Smooth muscle cell (in vitro differentiated cells): ENCODE results near the gene CATSPER2. TPM values are rescaled to one million over a fixed set of nuclear protein-coding genes. Genes with fewer than 3 reads are reported as not detected.
"Not testable (repeated sequence)": the region's sequence is repeated elsewhere in the genome, so short reads cannot be mapped to it uniquely, and the experiment has no call there.

Experiments
- DNase-seq: peaks from one replicate; lab custom pipeline; 2025; ENCODE audit not compliant: unreplicated experiment; lab: John Stamatoyannopoulos, UW
- H2AFZ ChIP-seq: fragments of 200-600 bp; sonication (generic); 2 replicates; pipeline ENCODE4 v1.6.0; 2016; ENCODE audit warnings: antibody characterized with exemption, low read depth, mild to moderate bottlenecking
- H3F3A ChIP-seq: fragments of 200-600 bp; sonication (generic); 2 replicates; pipeline ENCODE4 v1.6.0; 2017; ENCODE audit warnings: antibody characterized with exemption, low read depth
- H3K27ac ChIP-seq: fragments of 200-600 bp; sonication (generic); 2 replicates; pipeline ENCODE4 v1.5.1; 2016; ENCODE audit warnings: low read depth, mild to moderate bottlenecking
- H3K27me3 ChIP-seq: fragments of 200-600 bp; sonication (generic); 2 replicates; pipeline ENCODE4 v1.6.1; 2016; ENCODE audit warnings: low read depth, mild to moderate bottlenecking
- H3K36me3 ChIP-seq: fragments of 200-600 bp; sonication (generic); 2 replicates; pipeline ENCODE4 v1.5.1; 2016; ENCODE audit warnings: low read depth
- H3K4me1 ChIP-seq: fragments of 200-600 bp; sonication (generic); 2 replicates; pipeline ENCODE4 v1.5.1; 2016; ENCODE audit warnings: low read depth
- H3K4me2 ChIP-seq: fragments of 200-600 bp; sonication (generic); 2 replicates; pipeline ENCODE4 v1.6.0; 2016; ENCODE audit warnings: mild to moderate bottlenecking
- H3K4me3 ChIP-seq: fragments of 200-600 bp; sonication (generic); 2 replicates; pipeline ENCODE4 v1.5.1; 2016; ENCODE audit warnings: mild to moderate bottlenecking
- H3K79me2 ChIP-seq: fragments of 200-600 bp; sonication (generic); 2 replicates; pipeline ENCODE4 v1.6.0; 2016; ENCODE audit warnings: low read depth, mild to moderate bottlenecking
- H3K9ac ChIP-seq: fragments of 200-600 bp; sonication (generic); 2 replicates; pipeline ENCODE4 v1.6.0; 2016; ENCODE audit warnings: low read depth
- H3K9me3 ChIP-seq: fragments of 200-600 bp; sonication (generic); replicated peaks from 2 replicates; pipeline ENCODE4 v1.5.1; 2016; ENCODE audit warnings: low read depth
- H4K20me1 ChIP-seq: fragments of 200-600 bp; sonication (generic); 2 replicates; pipeline ENCODE4 v1.6.0; 2016; ENCODE audit warnings: low read depth
- CTCF ChIP-seq: fragments of 200-600 bp; sonication (generic); IDR thresholded peaks from 2 replicates; pipeline ENCODE4 v1.5.1; 2017; ENCODE audit warnings: borderline replicate concordance, mild to moderate bottlenecking, antibody characterized with exemption; ENCODE audit not compliant: insufficient read depth, poor library complexity, severe bottlenecking
- WGBS: methylation state at CpG from one replicate; pipeline ENCODE4 v1.1.7; 2016; ENCODE audit warnings: low lambda C conversion rate; 5-methylcytosine and 5-hydroxymethylcytosine counted together
- polyA plus RNA-seq: library from polyadenylated mRNA; unstranded; fragments of >200 nt; fragmentation: Nextera tagmentation; extraction: Ambion mirVana; gene quantifications from 2 replicates; pipeline ENCODE4 v1.2.1, GENCODE V29; 2016
- total RNA-seq: library from RNA; depleted of rRNA; stranded (reverse); fragments of >200 nt; gene quantifications from 2 replicates; pipeline ENCODE4 v1.2.3, GENCODE V29; 2014

The CATSPER2 gene
- total RNA-seq (1.7 and 20.7 TPM in 2 replicates), polyA plus RNA-seq (1.9 and 3.7 TPM in 2 replicates)

GRCh38 chr15:43648649-43649429 lies at the start of gene CATSPER2:
Gene CATSPER2, minus strand, starts transcription at chr15:43648844. Its CDS starts 783 bp downstream, at chr15:43648061.
- H3K9ac ChIP-seq = no peak within 1 kb of the TSS
- no peaks in the 10 kb centered on the region for H3K4me1 ChIP-seq
- H4K20me1 ChIP-seq = no peaks in the 10 kb centered on the region
- H3K27me3 ChIP-seq = no peaks in the 10 kb centered on the region
- H3K79me2 ChIP-seq = no peaks in the 10 kb centered on the region
- no peak for TF ChIP-seq CTCF
- no peak within 1 kb of the TSS for H3K27ac ChIP-seq
- H3K4me2 ChIP-seq = no peak within 1 kb of the TSS
- no peak within 1 kb of the TSS for H3K4me3 ChIP-seq
- H2AFZ ChIP-seq = no peak within 1 kb of the TSS
- DNase-seq = no peak
- H3F3A ChIP-seq = no peaks in the 10 kb centered on the region
- H3K9me3 ChIP-seq = no peaks in the 10 kb centered on the region
- no peaks in the 10 kb centered on the region for H3K36me3 ChIP-seq
- 99% methylated on average over 22 of the region's 85 CpGs for WGBS

- H3K79me2 ChIP-seq, H3K9me3 ChIP-seq, H3F3A ChIP-seq, H2AFZ ChIP-seq, DNase-seq, H3K36me3 ChIP-seq, H3K27me3 ChIP-seq, H3K27ac ChIP-seq, H4K20me1 ChIP-seq, H3K4me1 ChIP-seq, H3K4me3 ChIP-seq, H3K4me2 ChIP-seq, H3K9ac ChIP-seq: not testable (repeated sequence)
- WGBS = no CpG with 5 or more reads among the region's 43 CpGs
Measured at GRCh38 chr15:43693148-43694022, 44.7 kb upstream of the CATSPER2 start, which contains the start of gene CKMT1A. Gene CKMT1A, plus strand, starts transcription at chr15:43693859. Its CDS starts 192 bp downstream, at chr15:43694051.

- H2AFZ ChIP-seq, H3K27me3 ChIP-seq, H3K9me3 ChIP-seq, H4K20me1 ChIP-seq, H3K4me1 ChIP-seq, H3K36me3 ChIP-seq, H3K9ac ChIP-seq, H3F3A ChIP-seq, H3K4me3 ChIP-seq, H3K27ac ChIP-seq, DNase-seq, H3K79me2 ChIP-seq, H3K4me2 ChIP-seq: not testable (repeated sequence)
- WGBS = 53% methylated on average over 3 of the region's 7 CpGs
Measured at GRCh38 chr15:43692679-43693078, 44.0 kb upstream of the CATSPER2 start.

GRCh38 chr15:43689604-43690301 lies 41.1 kb upstream of the CATSPER2 start:
- H3K4me2 ChIP-seq, H3F3A ChIP-seq, H3K9me3 ChIP-seq, H2AFZ ChIP-seq, H3K79me2 ChIP-seq, H3K36me3 ChIP-seq, H3K27me3 ChIP-seq, H3K4me3 ChIP-seq, H3K9ac ChIP-seq, H3K4me1 ChIP-seq, DNase-seq, H4K20me1 ChIP-seq, H3K27ac ChIP-seq: not testable (repeated sequence)
- WGBS = no CpG with 5 or more reads among the region's 54 CpGs

GRCh38 chr15:43674175-43674574 lies 25.5 kb upstream of the CATSPER2 start:
- H3K4me3 ChIP-seq, H3K36me3 ChIP-seq, H3K27ac ChIP-seq, H3K9ac ChIP-seq, H2AFZ ChIP-seq, H3K79me2 ChIP-seq, H3K9me3 ChIP-seq, H3K27me3 ChIP-seq, DNase-seq, H3F3A ChIP-seq, H3K4me1 ChIP-seq, H4K20me1 ChIP-seq, H3K4me2 ChIP-seq: not testable (repeated sequence)
- no CpG with 5 or more reads among the region's 1 CpG for WGBS

- H3K4me1 ChIP-seq = not testable (repeated sequence)
Measured at GRCh38 chr15:43666177-43666576, 17.5 kb upstream of the CATSPER2 start.

GRCh38 chr15:43663333-43663732 lies 14.7 kb upstream of the CATSPER2 start:
- H3F3A ChIP-seq, H3K4me1 ChIP-seq, H3K79me2 ChIP-seq, H3K4me3 ChIP-seq, DNase-seq, H3K36me3 ChIP-seq, H3K9me3 ChIP-seq, H3K27ac ChIP-seq, H4K20me1 ChIP-seq, H3K4me2 ChIP-seq, H3K9ac ChIP-seq, H3K27me3 ChIP-seq, H2AFZ ChIP-seq: not testable (repeated sequence)
- no CpG with 5 or more reads among the region's 8 CpGs for WGBS

More at GRCh38 chr15:43666177-43666576, 17.5 kb upstream of the CATSPER2 start:
- H3K36me3 ChIP-seq, H3K27me3 ChIP-seq, H3F3A ChIP-seq, H3K4me3 ChIP-seq, H4K20me1 ChIP-seq, H3K27ac ChIP-seq, DNase-seq, H3K4me2 ChIP-seq, H3K9me3 ChIP-seq, H3K79me2 ChIP-seq, H2AFZ ChIP-seq, H3K9ac ChIP-seq: not testable (repeated sequence)
- WGBS = no CpG with 5 or more reads among the region's 1 CpG
